ENCODE data around the gene MEIS2.

Gene MEIS2

DNA sequence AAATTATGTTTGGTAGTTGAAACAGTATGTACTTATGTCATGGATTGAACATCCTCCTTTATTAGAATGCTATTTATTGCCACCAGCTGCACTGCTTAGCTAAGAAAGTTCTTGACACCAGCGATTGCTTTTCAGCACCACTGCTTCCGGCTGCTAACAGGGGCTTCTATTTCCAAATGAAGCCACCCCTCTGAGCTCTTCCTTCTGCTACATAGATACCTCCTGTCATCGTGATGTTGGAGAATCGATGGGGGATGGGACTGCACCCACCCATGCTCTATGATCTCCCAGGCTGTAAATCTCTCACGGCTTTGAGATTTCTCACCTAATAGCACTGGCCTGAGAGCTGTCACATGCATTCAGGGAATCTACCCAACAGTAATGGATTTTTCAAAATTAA is 259.2 kb downstream of the MEIS2 start:
- in situ Hi-C loops (cut with HindIII; ENCODE audit: low sequenced_read_pairs) = no loop called here
